Embryonic facial prominence (tissue), 1 donor: ENCODE data around the gene WNT8A.

Experiments
- DNase-seq: peaks from one replicate; pipeline ENCODE4 v3.0.0-alpha.2; 2016; ENCODE audit errors: extremely low spot score

The WNT8A gene

GRCh38 chr5:138091685-138092084 lies 7.9 kb downstream of the WNT8A start:
- DNase-seq, result no peak

GRCh38 chr5:138092301-138092700 lies 8.5 kb downstream of the WNT8A start:
- DNase-seq, result no peak

DNA sequence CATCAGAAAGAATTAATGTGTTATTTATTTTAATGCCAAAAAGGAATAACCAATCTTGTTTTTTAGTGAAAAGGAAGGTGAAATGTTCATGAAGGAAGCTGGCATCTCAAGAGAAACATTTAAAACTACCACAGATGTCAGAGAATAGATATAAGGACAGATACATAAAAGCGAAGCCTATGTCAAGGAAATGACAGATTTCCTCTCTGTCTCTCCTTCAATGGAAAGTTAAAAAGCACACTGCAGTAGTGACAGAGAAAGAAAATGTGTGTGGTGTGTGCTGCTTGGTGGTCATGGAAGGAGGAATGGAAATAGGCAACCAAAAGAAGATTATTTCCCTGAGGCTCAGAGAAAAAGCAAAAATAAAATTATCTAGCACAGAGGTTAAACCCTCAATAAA lies 9.2 kb downstream of the WNT8A start:
- no peak for DNase-seq

DNA sequence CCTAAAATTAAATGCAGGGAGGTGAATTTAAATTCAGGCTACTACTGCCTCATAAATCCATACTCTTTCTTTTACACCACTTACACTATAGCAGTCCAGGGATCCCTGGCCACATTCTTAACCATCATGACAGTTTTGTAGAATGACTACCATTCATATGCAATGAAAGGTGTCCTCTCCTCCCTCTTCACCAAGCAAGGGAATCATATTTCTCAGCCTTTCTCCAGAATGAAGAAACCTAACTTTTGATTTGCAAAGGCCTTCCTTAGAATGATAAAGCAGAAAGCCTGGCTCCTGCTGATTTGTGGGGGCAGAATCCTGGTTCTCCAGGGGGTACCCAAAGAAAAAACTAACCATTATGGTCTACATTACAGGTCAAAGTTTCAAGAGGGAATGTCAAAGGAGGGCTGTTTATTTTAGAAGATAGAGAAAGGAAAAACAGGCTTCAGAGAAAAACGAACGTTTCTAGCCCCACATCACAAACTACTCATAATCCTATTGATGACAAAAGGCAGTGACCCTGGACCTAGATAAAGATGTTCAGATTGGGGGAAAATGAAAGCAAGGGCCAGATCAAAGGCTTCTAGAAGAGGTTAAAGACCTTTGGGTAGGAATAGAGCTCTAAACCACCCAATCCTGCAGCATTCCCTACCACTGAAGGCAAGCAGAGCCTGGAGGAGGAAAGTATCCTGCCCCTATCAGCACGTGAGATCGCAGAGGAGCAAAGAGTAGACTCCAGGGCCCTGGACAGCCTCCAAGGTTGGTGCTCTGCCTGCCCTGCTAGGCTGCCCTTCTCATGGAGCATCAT lies 11.5 kb downstream of the WNT8A start:
- no peak for DNase-seq

GRCh38 chr5:138096363-138096762 lies 12.5 kb downstream of the WNT8A start:
- no peak for DNase-seq

DNA sequence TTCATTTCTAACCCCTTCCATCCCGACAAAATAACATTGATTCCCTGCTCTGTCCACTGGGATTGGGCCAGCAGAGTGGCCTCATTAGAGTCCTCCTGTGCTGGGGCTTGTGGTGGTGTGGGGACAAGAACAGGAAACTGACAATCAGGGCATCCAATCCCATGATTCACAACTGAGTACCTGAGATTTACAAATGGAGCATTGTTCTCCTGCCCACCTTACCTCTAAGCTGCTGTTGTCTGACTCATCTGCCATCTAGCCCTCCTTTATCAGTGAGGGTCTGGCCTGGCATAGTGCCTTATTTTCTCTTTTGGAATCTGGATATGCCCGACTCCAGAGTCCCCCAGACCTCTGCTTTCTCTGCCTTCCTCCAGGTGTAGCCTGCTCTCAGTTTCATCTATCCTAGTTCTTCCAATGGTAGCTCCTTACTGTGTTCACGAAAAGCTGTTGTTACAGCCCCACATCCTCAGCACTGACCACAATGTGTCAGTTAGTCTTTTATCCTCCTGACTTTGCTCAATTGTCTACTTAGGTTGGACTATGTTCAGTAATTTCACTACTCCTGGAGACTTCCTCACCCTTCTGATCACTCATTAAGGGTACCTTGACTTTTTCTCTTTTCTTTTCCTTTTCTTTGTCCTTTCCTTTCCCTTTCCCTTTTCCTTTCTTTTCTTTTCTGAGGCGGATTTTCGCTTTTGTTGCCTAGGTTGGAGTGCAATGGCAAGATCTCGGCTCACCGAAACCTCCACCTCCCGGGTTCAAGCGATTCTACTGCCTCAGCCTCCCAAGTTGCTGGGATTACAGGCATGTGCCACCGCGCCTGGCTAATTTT lies 13.4 kb downstream of the WNT8A start:
- DNase-seq, result no peak

DNA sequence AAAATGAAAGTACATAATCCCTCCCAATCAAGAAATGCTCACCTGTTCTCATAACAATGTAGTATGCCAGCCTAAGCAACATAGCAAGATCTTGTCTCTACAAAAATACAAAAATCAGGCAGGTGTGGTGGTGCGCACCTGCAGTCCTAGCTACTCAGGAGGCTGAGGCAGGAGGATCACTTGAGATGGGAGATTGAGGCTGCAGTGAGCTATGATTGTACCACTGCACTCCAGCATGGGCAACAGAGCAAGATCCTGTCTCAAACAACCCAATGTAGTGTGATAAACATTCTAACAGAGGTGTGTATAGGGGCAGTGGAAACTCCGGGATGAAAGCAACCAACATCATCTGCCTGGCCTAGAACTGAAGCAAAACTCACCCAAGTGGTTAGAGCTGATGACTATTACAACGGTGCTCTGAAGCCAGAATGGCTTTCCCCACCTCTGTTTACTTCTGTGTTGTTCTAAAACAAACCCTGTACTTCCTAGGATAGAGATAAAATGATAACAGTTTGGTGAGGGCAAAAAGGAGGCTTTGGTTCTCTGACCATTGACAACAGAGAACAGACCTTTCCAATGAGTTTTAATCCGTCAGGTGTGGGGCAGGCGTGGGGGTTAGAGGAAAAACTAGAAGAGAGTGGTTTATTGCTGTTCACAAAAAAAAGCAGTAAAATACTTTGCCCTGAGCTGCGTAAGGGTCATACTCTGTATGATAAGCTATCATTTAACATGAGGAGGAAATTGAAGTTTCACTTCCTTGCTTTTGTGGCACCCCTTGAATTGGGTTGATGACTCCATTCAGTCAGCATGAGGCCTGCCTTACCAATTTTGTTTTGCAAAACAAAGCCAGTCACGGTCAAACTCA lies 18.9 kb downstream of the WNT8A start:
- DNase-seq, result no peak

DNA sequence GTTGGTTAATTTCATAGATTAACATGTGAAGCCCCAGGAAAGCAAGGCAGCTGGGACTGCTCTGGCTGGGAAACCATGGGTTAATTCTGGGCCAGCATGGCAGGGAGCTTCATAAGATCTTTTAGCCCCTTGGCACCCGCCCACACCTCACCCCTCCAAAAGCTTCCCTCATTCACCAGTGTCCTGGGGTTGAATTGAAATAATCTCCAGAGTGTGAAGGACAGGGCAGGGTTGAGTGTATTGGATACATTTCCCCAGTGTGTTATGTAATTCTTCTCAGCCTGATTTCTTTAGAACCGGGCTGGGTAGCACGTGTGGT lies 19.4 kb downstream of the WNT8A start:
- DNase-seq, result no peak

- no peak for DNase-seq
Observed at GRCh38 chr5:138105709-138106108, 21.9 kb downstream of the WNT8A start.

- no peak for DNase-seq
Observed at GRCh38 chr5:138107213-138107612, 23.4 kb downstream of the WNT8A start.

- no peak for DNase-seq
Observed at GRCh38 chr5:138109463-138110265, 25.8 kb downstream of the WNT8A start.

DNA sequence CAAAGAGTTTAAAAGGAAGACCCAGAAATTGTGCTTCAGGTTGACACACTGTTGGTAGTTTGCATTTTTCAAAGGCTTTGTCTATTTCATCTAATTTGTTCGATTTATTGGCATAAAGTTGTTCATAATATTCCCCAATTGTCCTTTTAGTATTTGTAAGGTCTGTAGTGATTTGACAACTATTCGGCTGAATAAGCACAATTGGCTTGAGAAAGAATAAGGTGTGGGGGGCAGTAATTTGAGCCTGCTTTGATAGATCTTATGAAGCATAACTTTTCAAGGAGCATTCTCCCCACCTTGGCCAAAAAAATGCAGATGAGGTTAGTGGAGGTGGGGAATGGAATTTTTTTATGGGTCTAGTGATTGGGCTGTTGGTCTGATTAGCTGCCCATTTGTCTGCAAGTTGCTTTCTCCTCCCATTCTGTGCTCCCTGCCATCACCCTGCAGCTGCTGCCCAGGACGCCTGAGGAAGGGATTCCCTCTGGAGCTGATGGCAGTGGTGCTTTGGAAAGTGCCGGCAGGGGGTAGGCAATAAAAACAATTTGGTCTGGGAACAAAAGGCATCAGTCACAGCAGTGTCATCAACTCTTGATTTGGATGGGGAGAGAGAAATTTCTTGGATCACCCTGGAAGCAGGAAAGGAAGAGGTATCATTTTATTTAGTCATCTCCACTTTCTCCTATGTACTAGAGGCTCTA lies 26.6 kb downstream of the WNT8A start:
- DNase-seq, result no peak

DNA sequence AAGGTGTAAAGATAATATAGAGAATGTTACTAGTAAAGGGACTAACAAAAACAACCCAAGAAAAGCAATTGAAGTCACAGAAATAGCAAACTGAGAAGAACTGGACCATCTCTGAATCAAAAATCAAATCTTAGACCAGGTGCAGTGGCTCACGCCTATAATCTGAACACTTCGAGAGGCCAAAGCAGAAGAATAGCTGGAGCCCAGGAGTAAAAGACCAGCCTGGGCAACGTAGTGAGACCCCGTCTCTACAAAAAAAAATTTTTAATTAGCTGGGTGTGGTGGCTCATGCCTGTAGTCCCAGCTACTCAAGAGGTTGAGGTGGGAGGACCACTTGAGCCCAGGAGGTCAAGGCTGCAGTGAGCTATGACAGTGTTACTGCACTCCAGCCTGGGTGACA lies 27.3 kb downstream of the WNT8A start:
- no peak for DNase-seq

DNA sequence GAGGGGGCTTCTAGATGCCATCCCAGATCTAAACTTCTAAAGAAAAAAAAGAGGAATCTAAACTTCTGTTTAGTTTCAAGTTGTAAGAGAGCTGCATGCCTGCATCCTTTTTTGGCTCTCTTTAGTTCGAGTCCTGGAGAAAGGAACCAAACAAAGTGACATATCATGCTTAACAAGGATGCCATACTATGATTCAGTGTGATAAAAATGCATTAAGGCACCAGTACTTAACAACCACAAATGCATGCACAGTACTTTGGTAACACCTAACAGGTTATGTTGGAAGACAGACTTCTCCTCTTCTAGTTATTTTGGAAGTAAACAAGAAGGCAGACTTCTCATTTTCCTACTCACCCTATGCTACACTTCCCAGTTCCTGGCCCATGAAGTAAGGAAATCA lies 28.1 kb downstream of the WNT8A start:
- DNase-seq, result no peak

DNA sequence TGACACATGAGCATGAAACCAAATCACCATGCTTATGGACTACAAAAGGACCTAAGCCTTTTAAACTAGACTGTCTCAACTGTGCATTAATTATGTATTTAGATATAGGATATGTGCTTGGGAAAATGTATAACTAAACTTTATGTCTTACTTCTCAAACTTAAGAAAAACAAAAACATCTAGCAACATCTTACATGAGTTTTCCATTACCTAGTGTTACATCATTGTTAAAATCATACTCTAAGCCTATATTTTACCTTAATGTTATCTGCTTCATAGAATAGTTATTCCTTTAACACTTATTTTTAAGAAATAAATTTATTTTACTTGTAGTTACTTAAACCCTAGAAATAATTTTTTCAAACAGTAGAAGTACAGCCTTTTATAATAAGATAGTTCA lies 31.4 kb downstream of the WNT8A start:
- DNase-seq, result no peak

DNA sequence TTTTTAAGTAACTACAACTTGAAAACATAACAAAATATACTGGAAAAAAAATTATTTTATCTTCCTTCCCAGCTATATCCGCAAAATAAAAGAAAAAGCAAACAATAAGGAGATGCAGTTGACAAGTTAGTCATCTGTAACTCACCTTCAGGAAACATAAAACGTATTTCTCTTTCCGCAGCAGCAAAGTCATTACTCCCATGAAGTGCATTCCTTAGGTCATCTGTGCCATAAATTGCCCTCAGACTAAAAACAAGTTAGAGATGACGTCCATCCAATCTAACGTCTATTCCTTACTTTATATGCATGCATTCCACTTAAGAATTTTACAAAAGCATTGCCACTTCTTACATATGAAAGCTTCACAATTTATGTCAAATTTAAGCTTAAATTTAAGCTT lies 44.5 kb downstream of the WNT8A start:
- no peak for DNase-seq

DNA sequence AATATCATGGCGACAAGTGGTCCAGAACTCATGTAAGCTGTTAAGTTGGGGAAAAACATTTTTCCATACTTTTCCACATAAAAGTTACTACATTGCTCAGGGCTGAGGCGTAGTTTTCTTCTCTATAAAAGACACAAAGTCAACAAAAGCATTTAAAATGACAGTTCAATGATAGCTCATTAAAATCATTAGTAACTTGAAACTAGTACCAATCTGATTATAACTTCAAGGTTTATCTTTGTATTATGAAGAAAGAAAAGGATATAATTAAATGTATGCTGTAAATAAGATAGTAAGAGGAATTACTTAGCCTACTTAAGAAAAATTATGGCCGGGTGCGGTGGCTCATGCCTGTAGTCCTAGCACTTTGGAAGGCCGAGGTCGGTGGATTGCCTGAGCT lies 45.5 kb downstream of the WNT8A start:
- DNase-seq, result no peak

- DNase-seq, result no peak
Observed at GRCh38 chr5:138132543-138132942, 48.7 kb downstream of the WNT8A start.

GRCh38 chr5:138138949-138139780 lies 55.3 kb downstream of the WNT8A start, which contains the start of gene NME5:
Gene NME5, minus strand, starts transcription at chr5:138139428. Its CDS starts 648 bp downstream, at chr5:138138780.
- DNase-seq, result no peak

DNA sequence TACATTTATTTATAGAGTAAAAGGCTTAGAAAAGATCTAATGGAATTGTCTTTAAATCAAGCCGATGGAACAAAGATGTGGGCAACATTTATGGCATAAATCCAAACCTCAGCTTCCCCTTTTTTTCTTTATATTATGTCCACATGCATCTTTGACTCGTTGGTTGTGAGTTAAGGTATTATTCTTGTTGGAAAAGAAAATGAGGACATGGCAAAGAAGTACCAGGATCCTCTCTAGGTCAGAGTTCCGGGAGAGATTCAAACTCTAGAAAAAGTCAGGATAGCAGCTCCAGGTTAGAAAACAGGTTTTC lies 55.9 kb downstream of the WNT8A start:
- no peak for DNase-seq
